ENCODE measurements around the gene BMPER.

The BMPER gene

GRCh38 chr7:33970536-33970935 lies 65.2 kb downstream of the BMPER start:
- DNase-seq (ENCODE audit: low spot score) = peak; percentile 33

GRCh38 chr7:33971106-33971505 lies 65.8 kb downstream of the BMPER start:
- DNase-seq (ENCODE audit: low spot score) = no peak

GRCh38 chr7:33973231-33974015 lies 68.1 kb downstream of the BMPER start:
- DNase-seq (ENCODE audit: low spot score) = peak; percentile 38

GRCh38 chr7:33979300-33979806 lies 74.0 kb downstream of the BMPER start:
- DNase-seq (ENCODE audit: low spot score) = no peak

- DNase-seq (ENCODE audit: low spot score) = peak; percentile 87
These were observed 74.5 kb downstream of the BMPER start for GRCh38 chr7:33979807-33980355.

GRCh38 chr7:33981226-33981625 lies 75.9 kb downstream of the BMPER start:
- DNase-seq (ENCODE audit: low spot score) = no peak

- DNase-seq (ENCODE audit: low spot score) = peak; percentile 38
These were observed 76.5 kb downstream of the BMPER start for GRCh38 chr7:33981671-33982424.

GRCh38 chr7:33982425-33982786 lies 77.1 kb downstream of the BMPER start:
- DNase-seq (ENCODE audit: low spot score) = peak; percentile 31

- DNase-seq (ENCODE audit: low spot score) = no peak
These were observed 81.1 kb downstream of the BMPER start for GRCh38 chr7:33986451-33986850.

- peak; percentile 93 for DNase-seq (ENCODE audit: low spot score)
These were observed 81.9 kb downstream of the BMPER start for GRCh38 chr7:33986951-33987947.

GRCh38 chr7:33996899-33997298 lies 91.6 kb downstream of the BMPER start:
- DNase-seq (ENCODE audit: low spot score) = no peak

- DNase-seq (ENCODE audit: low spot score) = no peak
These were observed 93.1 kb downstream of the BMPER start for GRCh38 chr7:33998476-33998875.

GRCh38 chr7:34011017-34011695 lies 105.8 kb downstream of the BMPER start:
- DNase-seq (ENCODE audit: low spot score) = no peak

GRCh38 chr7:34011696-34012095 lies 106.4 kb downstream of the BMPER start:
- DNase-seq (ENCODE audit: low spot score) = peak; percentile 38

- DNase-seq (ENCODE audit: low spot score) = no peak
These were observed 108.1 kb downstream of the BMPER start for GRCh38 chr7:34013421-34013820.

- no peak for DNase-seq (ENCODE audit: low spot score)
These were observed 110.3 kb downstream of the BMPER start for GRCh38 chr7:34015651-34016050.

- no peak for DNase-seq (ENCODE audit: low spot score)
These were observed 111.5 kb downstream of the BMPER start for GRCh38 chr7:34016876-34017275.

GRCh38 chr7:34019301-34019790 lies 114.0 kb downstream of the BMPER start:
- no peak for DNase-seq (ENCODE audit: low spot score)

- DNase-seq (ENCODE audit: low spot score) = no peak
These were observed 117.3 kb downstream of the BMPER start for GRCh38 chr7:34022626-34023025.

- no peak for DNase-seq (ENCODE audit: low spot score)
These were observed 120.3 kb downstream of the BMPER start for GRCh38 chr7:34025600-34025999.

Measured in AG08395 (cell line).